HL-60 (cell line): ENCODE measurements around the gene CACNA1E.

ENCODE experiments used
- CTCF ChIP-seq: IDR thresholded peaks from one replicate; pipeline ENCODE4 v1.5.1; 2011; ENCODE audit warnings: low read length, control low read depth, inconsistent platforms; ENCODE audit not compliant: insufficient read depth
- GABPA ChIP-seq: IDR thresholded peaks from 2 replicates; pipeline ENCODE4 v1.6.1; 2012; ENCODE audit warnings: low read depth
- POLR2AphosphoS5 ChIP-seq: IDR thresholded peaks from 2 replicates; pipeline ENCODE4 v1.6.1; 2012; ENCODE audit warnings: low read depth
- REST ChIP-seq: IDR thresholded peaks from 2 replicates; pipeline ENCODE4 v1.6.1; 2012; ENCODE audit warnings: low read depth; ENCODE audit not compliant: insufficient replicate concordance

GRCh38 chr1:181777286-181777685, 294.0 kb downstream of the CACNA1E start:
- TF ChIP-seq POLR2AphosphoS5 (no peak), CTCF (no peak), REST (no peak), GABPA (no peak)
